GM12891 (cell line): ENCODE measurements around the gene NTNG1.
A peak's percentile ranks its signal among the peaks of the same experiment; 100 is the strongest.

Source experiments
- DNase-seq: peaks from one replicate; pipeline ENCODE4 v3.0.0; 2011; ENCODE audit warnings: low spot score; ENCODE audit not compliant: insufficient read length
- FAIRE-seq: peaks from 2 replicates; lab custom pipeline; 2011; peaks lifted over from hg19 to GRCh38; lab: Jason Lieb, UNC
- PAX5 ChIP-seq: IDR thresholded peaks from 2 replicates; pipeline ENCODE4 v1.6.1; 2011; ENCODE audit warnings: low read length, moderate library complexity, mild to moderate bottlenecking; ENCODE audit not compliant: insufficient read depth, severe bottlenecking
- POLR2A ChIP-seq: IDR thresholded peaks from 2 replicates; pipeline ENCODE4 v1.6.1; 2011; ENCODE audit warnings: low read depth, low read length, control low read depth
- POLR2AphosphoS5 ChIP-seq: IDR thresholded peaks from 2 replicates; pipeline ENCODE4 v1.6.1; 2011; ENCODE audit warnings: low read depth, low read length, control low read depth
- POU2F2 ChIP-seq: IDR thresholded peaks from 2 replicates; pipeline ENCODE4 v1.6.1; 2011; ENCODE audit warnings: low read depth, mild to moderate bottlenecking, control low read depth, low read length, moderate library complexity
- SPI1 ChIP-seq: IDR thresholded peaks from 2 replicates; pipeline ENCODE4 v1.6.1; 2011; ENCODE audit warnings: low read depth, low read length, control low read depth
- TAF1 ChIP-seq: IDR thresholded peaks from 2 replicates; pipeline ENCODE4 v1.6.1; 2011; ENCODE audit warnings: low read depth, low read length, control low read depth

NTNG1 gene

DNA sequence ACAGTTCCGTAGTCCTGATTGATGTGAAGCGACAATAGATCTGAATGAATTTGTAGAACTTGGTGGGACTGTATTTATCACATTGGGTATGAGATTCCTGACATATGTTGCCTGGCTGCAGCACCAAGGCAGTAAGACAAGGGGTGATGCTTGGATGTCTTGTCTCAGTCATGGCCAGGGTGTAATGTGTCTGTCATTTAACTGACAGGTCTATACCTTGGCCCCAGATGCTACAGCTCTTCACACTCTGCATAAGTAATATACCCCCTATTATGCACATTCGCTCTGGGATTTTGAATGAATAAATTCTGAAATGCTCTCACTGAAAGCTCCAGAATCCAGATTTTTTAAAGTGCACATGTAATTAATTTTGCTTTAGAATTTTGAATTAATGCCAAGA is 47.3 kb downstream of the NTNG1 start:
- no peak for DNase-seq
- FAIRE-seq = no peak
- TF ChIP-seq POU2F2 = no peak
- no peak for TF ChIP-seq POLR2AphosphoS5
- TF ChIP-seq SPI1 = no peak
- TF ChIP-seq TAF1 = no peak
- no peak for TF ChIP-seq POLR2A
- no peak for TF ChIP-seq PAX5

DNA sequence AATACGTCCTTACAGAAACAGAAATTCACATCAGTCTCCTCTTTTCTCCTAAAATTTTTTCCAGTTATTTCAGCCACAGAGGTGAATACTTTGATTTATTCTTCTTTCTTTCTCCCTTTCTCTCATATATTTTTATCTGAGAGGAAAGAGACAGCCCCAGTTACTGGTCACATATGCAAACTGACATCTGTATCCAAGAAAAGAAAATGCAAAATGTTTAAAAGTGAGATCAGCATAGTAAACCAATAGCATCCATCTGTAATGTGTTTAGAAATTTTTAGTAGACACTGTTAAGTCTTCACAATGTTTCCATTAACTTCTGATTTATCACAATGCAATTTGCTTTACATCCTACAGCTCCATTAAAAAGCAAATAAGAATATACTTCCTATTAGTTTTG is 53.5 kb downstream of the NTNG1 start:
- no peak for DNase-seq
- TF ChIP-seq TAF1 = no peak
- no peak for TF ChIP-seq POLR2A
- TF ChIP-seq POLR2AphosphoS5 = no peak
- TF ChIP-seq SPI1 = no peak
- TF ChIP-seq PAX5 = no peak
- no peak for TF ChIP-seq POU2F2
- FAIRE-seq = no peak

- DNase-seq (no peak), FAIRE-seq (no peak)
- TF ChIP-seq SPI1 (no peak), POLR2A (no peak), PAX5 (no peak), POU2F2 (no peak), POLR2AphosphoS5 (no peak), TAF1 (no peak)
Measured at GRCh38 chr1:107195476-107195875, 54.6 kb downstream of the NTNG1 start.

GRCh38 chr1:107196973-107197562 is 56.2 kb downstream of the NTNG1 start:
- no peak for TF ChIP-seq SPI1
- no peak for TF ChIP-seq PAX5
- no peak for TF ChIP-seq POLR2AphosphoS5
- no peak for TF ChIP-seq POLR2A
- no peak for TF ChIP-seq TAF1
- TF ChIP-seq POU2F2 = no peak
- DNase-seq = peak; percentile 0
- FAIRE-seq = peak; percentile 84

DNA sequence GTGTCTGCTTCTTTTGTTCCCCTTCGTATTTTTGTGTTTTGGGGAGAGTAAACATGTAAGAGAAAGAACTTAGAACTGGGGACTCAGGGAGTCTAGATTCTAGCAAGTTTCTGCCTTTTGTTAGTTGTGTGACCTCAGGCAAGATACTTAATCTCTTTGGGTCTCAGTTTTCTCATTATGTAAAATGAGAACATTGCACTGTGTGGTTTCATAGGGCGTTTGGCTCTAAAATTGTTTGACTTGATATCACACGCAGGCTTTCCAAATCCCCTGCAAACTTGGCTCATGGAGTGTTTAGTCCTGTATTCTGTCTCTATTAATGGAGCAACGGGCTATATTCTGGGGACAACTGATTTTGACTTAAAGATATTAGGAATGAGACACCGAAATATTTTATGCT is 57.7 kb downstream of the NTNG1 start:
- no peak for FAIRE-seq
- DNase-seq = no peak

GRCh38 chr1:107200631-107201030 is 59.8 kb downstream of the NTNG1 start:
- TF ChIP-seq SPI1 = no peak
- no peak for TF ChIP-seq POLR2AphosphoS5
- TF ChIP-seq PAX5 = no peak
- no peak for TF ChIP-seq POLR2A
- no peak for TF ChIP-seq TAF1
- TF ChIP-seq POU2F2 = no peak
- FAIRE-seq = no peak
- no peak for DNase-seq

More for the DNA sequence above, 57.7 kb downstream of the NTNG1 start:
- TF ChIP-seq TAF1 (no peak), POU2F2 (no peak), POLR2A (no peak), PAX5 (no peak), SPI1 (no peak), POLR2AphosphoS5 (no peak)

DNA sequence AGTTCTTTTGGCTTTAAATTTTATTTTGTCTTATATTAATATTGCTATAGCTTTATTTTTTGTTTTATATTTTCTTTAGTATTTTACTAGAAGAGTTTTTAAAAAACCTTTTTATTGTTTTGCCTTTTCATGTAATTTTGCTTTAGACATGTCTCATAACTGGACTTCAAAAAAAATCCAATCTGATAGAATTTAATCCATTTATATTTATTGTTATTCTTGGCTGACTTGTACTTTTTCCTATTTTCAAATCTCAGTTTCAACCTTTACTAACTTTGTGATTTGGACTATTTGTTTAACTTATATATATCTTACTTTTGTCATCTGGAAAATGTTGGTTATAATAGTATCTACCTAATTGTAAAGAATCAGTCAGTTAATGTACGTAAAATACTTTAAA is 61.2 kb downstream of the NTNG1 start:
- DNase-seq (no peak), FAIRE-seq (no peak)
- TF ChIP-seq POU2F2 = no peak
- no peak for TF ChIP-seq SPI1
- no peak for TF ChIP-seq POLR2A
- no peak for TF ChIP-seq POLR2AphosphoS5
- no peak for TF ChIP-seq TAF1
- TF ChIP-seq PAX5 = no peak

DNA sequence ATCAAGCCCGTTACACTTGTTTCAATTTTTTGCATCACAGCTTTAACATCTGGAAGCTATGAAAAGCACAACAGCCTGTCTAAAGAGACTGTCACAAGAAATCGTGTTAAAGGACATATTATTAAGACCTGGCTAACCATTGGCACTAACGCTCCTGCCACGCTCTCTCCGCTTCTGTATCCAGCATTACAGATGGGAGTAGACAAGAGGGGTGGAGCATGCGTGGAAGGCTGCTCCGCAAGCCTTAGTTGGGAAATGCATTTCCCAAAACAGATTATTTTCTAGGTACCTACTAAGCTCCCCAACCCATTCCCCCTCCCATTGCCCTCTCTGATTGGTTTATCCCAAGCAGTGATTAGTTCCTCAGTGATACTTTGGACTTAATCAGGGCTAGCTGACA is 72.4 kb downstream of the NTNG1 start:
- TF ChIP-seq POLR2A = no peak
- no peak for TF ChIP-seq TAF1
- FAIRE-seq = no peak
- DNase-seq = no peak

DNA sequence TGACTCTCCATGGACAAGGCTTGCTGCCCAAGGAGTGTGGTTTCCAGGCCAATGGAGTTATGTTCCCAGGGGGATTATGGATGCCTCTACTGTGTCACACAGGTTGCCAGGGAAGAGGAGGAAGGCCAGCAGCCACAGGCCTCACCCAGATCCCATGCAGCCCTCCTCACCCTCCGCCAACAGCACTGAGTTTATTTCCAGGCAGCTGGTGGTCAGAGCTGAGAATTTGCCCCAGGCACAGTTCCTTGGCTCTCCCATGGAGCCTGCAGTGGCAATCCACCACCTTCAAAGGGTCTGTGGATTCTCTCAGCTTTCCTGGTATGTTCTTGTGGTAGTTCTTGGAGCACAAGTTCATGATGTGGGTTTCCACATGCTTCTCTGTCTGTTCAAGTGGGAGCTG is 79.2 kb downstream of the NTNG1 start:
- no peak for DNase-seq
- TF ChIP-seq POU2F2 = no peak
- no peak for TF ChIP-seq PAX5
- TF ChIP-seq TAF1 = no peak
- TF ChIP-seq SPI1 = no peak
- TF ChIP-seq POLR2A = no peak
- TF ChIP-seq POLR2AphosphoS5 = no peak
- FAIRE-seq = no peak

DNA sequence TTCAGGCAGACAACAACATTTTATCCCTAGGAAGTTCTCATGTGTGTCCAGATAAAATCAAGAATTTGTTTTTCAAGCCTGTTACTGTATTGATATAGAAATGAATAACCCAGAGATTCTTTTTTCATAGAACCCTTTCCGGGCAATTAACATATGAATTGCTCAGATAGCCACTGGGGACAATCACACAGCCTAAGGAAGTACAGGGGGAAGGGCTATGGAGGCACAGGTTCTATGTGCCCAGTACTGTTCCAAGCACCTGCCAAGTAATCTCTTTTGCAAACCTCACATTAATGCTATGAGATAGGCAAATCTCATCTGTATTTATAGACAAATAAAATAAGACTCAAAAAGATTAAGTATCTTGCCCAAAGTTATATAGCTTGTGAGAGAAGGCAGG is 84.9 kb downstream of the NTNG1 start:
- FAIRE-seq (no peak), DNase-seq (no peak)
- TF ChIP-seq POLR2AphosphoS5 (no peak), SPI1 (no peak), PAX5 (no peak), POLR2A (no peak), POU2F2 (no peak), TAF1 (no peak)
